BJ (cell line): ENCODE results near the gene BHMT2. TPM values are rescaled to one million over a fixed set of nuclear protein-coding genes. Genes with fewer than 3 reads are reported as not detected.

Experiments used
- CTCF ChIA-PET: fragments of 350-600 bp; formaldehyde crosslinking; extraction: SDS; loops from one replicate; lab custom pipeline; 2021; ENCODE audit warnings: antibody characterized with exemption, inconsistent platforms; lab: Yijun Ruan, JAX
- POLR2A ChIA-PET: fragments of 300-600 bp; sonication (Branson Sonifier 250); formaldehyde crosslinking; extraction: SDS; loops from one replicate; lab custom pipeline; 2021; ENCODE audit warnings: antibody characterized with exemption; lab: Charles Lee
- DNase-seq: peaks from one replicate; pipeline ENCODE4 v3.0.0-alpha.2; 2011; ENCODE audit warnings: low read depth
- H3K27me3 ChIP-seq: 2 replicates; pipeline ENCODE4 v1.6.0; 2011; ENCODE audit warnings: low read length; ENCODE audit not compliant: control insufficient read depth, insufficient read depth
- H3K36me3 ChIP-seq: 2 replicates; pipeline ENCODE4 v1.5.1; 2011; ENCODE audit warnings: low read length; ENCODE audit not compliant: control insufficient read depth, insufficient read depth
- H3K4me3 ChIP-seq: 2 replicates; pipeline ENCODE4 v1.5.1; 2011; ENCODE audit warnings: low read depth, mild to moderate bottlenecking, control low read depth, low read length
- CTCF ChIP-seq: IDR thresholded peaks from 2 replicates; pipeline ENCODE4 v1.5.1; 2011; ENCODE audit warnings: low read depth, mild to moderate bottlenecking, control low read depth, inconsistent platforms, low read length, moderate library complexity; ENCODE audit not compliant: insufficient read depth
- polyA plus RNA-seq: library from polyadenylated mRNA; depleted of rRNA; stranded (reverse); fragments of >200 nt; gene quantifications from 2 replicates; pipeline ENCODE4 v1.2.3, GENCODE V29; 2011

BHMT2 gene
- polyA plus RNA-seq, 1 experiment = 11.5 TPM

GRCh38 chr5:79075646-79076426, 6.3 kb downstream of the BHMT2 start:
- TF ChIP-seq CTCF = no peak
- Histone ChIP-seq H3K36me3 (no peaks in the 10 kb centered on the region), H3K4me3 (no peak overlapping the region), H3K27me3 (no peaks in the 10 kb centered on the region)
- DNase-seq = no peak
- ChIA-PET CTCF (interaction anchor here (1.4 to 2.2 kb wide), 3 partner anchors 42 to 51 kb away, joined by 3 to 7 read pairs (median 7); no protein-coding TSS in a partner anchor), POLR2A (no interaction called here)

DNA sequence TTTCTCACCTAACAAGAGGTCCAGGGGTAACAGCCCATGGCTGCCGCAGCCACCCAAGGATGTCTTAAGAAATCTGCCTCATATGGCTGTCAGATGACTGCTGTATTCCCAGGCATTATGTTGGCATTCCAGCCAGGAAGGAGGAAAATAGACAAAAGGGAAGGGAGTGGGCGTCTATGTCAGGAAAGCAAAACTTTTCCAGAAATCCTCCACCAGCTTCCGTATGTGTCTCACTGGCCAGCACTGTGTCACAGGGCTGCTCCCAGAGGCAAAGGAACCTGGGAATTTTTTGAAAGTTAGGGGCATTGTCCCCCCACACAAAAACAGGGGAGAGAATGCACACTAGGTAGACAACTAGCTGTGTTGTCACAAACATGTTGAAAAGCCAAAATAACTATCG, 7.3 kb downstream of the BHMT2 start:
- ChIA-PET CTCF (interaction anchor here (0.7 to 2.2 kb wide), 3 partner anchors 43 to 52 kb away, joined by 3 to 7 read pairs (median 5); no protein-coding TSS in a partner anchor), POLR2A (no interaction called here)
- no peak for DNase-seq

DNA sequence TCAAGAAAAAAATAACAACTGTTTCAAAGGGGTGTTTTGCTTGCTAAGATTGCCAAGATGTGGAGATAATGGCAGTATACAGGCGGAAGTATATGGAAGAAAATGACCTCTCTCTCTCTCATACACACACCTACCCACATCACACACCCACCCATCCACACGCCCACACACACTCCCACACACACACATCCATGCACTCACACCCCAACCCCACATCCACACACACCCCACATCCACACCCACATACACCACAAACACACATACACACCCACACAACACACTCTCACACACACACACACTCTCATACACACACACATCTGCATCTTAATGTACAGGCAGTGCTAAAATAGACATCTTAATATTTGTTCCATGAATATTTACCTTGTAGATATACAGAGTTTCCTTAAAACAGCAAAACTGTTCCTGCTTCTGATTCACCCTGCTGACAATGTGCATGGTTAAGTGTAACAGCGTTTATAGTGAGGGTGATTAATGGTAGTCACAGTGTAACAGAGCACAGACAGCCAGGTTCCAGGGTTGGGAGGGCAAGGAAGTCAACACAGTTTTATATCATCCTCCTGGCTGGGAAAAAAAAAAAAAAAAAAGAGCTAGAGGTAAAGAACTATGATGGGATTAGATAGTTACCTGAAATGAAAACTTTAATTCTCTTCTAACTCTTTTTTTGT, 8.3 kb downstream of the BHMT2 start:
- ChIA-PET CTCF (interaction anchor here (2.2 kb wide), 1 partner anchor 53 kb away, joined by 7 read pairs; no protein-coding TSS in a partner anchor), POLR2A (no interaction called here)
- Histone ChIP-seq H3K4me3 (no peak overlapping the region), H3K27me3 (no peaks in the 10 kb centered on the region), H3K36me3 (no peaks in the 10 kb centered on the region)
- TF ChIP-seq CTCF = no peak
- DNase-seq = no peak

More for the DNA sequence above, 7.3 kb downstream of the BHMT2 start:
- Histone ChIP-seq H3K27me3 (no peaks in the 10 kb centered on the region), H3K4me3 (no peak overlapping the region), H3K36me3 (no peaks in the 10 kb centered on the region)
- TF ChIP-seq CTCF = no peak

DNA sequence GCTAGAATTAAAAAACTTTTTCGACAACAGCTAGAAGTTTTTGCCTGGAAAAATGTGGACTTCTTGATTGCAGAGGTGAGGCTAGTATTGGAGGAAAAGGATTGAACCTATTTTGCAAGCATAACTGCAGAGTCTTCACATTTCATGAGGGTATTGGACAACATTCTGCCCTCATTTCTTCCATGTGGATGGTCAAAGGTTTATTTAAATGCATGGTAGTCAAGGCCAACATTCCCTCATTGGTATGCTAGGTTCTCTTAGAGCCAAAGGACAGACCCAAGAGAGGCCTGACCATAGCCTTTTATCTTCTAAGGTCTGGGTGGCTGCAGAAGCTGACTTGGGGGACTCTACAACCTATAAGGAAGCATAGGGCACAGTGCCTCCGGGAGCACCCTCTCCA, 11.2 kb downstream of the BHMT2 start:
- ChIA-PET POLR2A (no interaction called here), CTCF (no interaction called here)
- no peak overlapping the region for H3K4me3 ChIP-seq
- TF ChIP-seq CTCF = no peak
- H3K36me3 ChIP-seq = no peaks in the 10 kb centered on the region
- no peak for DNase-seq
- no peaks in the 10 kb centered on the region for H3K27me3 ChIP-seq

- ChIA-PET POLR2A (no interaction called here), CTCF (interaction anchor here (2.0 kb wide), 1 partner anchor 8 kb away, joined by 6 read pairs; no protein-coding TSS in a partner anchor)
- no peaks in the 10 kb centered on the region for H3K27me3 ChIP-seq
- no peak overlapping the region for H3K4me3 ChIP-seq
- no peak for TF ChIP-seq CTCF
- no peaks in the 10 kb centered on the region for H3K36me3 ChIP-seq
- no peak for DNase-seq
Measured at GRCh38 chr5:79081779-79082178, 12.2 kb downstream of the BHMT2 start.
